HepG2 (cell line): Measurements from ENCODE around the gene POLN. TPM values are rescaled to one million over a fixed set of nuclear protein-coding genes. Genes with fewer than 3 reads are reported as not detected.

Experiments used
- ARHGAP35 ChIP-seq: sonication (generic); formaldehyde crosslinking; IDR thresholded peaks from 2 replicates; pipeline ENCODE4 v1.9.0; 2022; ENCODE audit warnings: mild to moderate bottlenecking, inconsistent platforms, moderate library complexity, missing genetic modification reagents, borderline replicate concordance
- ARNT2 ChIP-seq: sonication (generic); formaldehyde crosslinking; IDR thresholded peaks from 2 replicates; pipeline ENCODE4 v1.8.0; 2022; ENCODE audit warnings: mild to moderate bottlenecking, low read depth, missing genetic modification reagents, moderate library complexity
- BCL3 ChIP-seq: sonication (generic); formaldehyde crosslinking; IDR thresholded peaks from 2 replicates; pipeline ENCODE4 v1.5.1; 2020; ENCODE audit warnings: mild to moderate bottlenecking, missing genetic modification reagents, moderate library complexity
- CEBPG ChIP-seq: IDR thresholded peaks from 2 replicates; pipeline ENCODE4 v1.6.1; 2016
- CERS6 ChIP-seq: sonication (generic); formaldehyde crosslinking; IDR thresholded peaks from 2 replicates; pipeline ENCODE4 v1.5.0; 2020; ENCODE audit warnings: missing genetic modification reagents
- DMAP1 ChIP-seq: IDR thresholded peaks from 2 replicates; pipeline ENCODE4 v1.6.1; 2016
- HIVEP1 ChIP-seq: sonication (generic); formaldehyde crosslinking; IDR thresholded peaks from 2 replicates; pipeline ENCODE4 v1.4.0; 2020; ENCODE audit warnings: mild to moderate bottlenecking, missing genetic modification reagents
- MLLT10 ChIP-seq: sonication (generic); formaldehyde crosslinking; IDR thresholded peaks from 2 replicates; pipeline ENCODE4 v1.4.0; 2020; ENCODE audit warnings: missing genetic modification reagents
- NFYC ChIP-seq: IDR thresholded peaks from 2 replicates; pipeline ENCODE4 v1.6.1; 2016; ENCODE audit warnings: missing genetic modification reagents, missing compliant biosample characterization
- REPIN1 ChIP-seq: sonication (generic); formaldehyde crosslinking; IDR thresholded peaks from 2 replicates; pipeline ENCODE4 v1.8.0; 2022; ENCODE audit warnings: missing genetic modification reagents, low read depth, mild to moderate bottlenecking, borderline replicate concordance
- SRSF4 ChIP-seq: fragments of 200-400 bp; formaldehyde crosslinking; IDR thresholded peaks from one replicate; pipeline ENCODE4 v1.6.1; 2018; ENCODE audit warnings: mild to moderate bottlenecking, low read depth, low read length, moderate library complexity; ENCODE audit not compliant: poor library complexity, severe bottlenecking
- TRIM24 ChIP-seq: sonication (generic); formaldehyde crosslinking; IDR thresholded peaks from 2 replicates; pipeline ENCODE4 v1.8.0; 2022; ENCODE audit warnings: mild to moderate bottlenecking, missing genetic modification reagents
- YEATS2 ChIP-seq: sonication (generic); formaldehyde crosslinking; IDR thresholded peaks from 2 replicates; pipeline ENCODE4 v1.4.0; 2020; ENCODE audit warnings: missing genetic modification reagents, borderline replicate concordance
- ZBTB2 ChIP-seq: sonication (generic); formaldehyde crosslinking; IDR thresholded peaks from 2 replicates; pipeline ENCODE4 v1.8.0; 2022; ENCODE audit warnings: low read depth, missing genetic modification reagents
- ZFP36L2 ChIP-seq: sonication (generic); formaldehyde crosslinking; IDR thresholded peaks from 2 replicates; pipeline ENCODE4 v1.4.0; 2020; ENCODE audit warnings: missing genetic modification reagents
- ZNF251 ChIP-seq: sonication (generic); formaldehyde crosslinking; IDR thresholded peaks from 2 replicates; pipeline ENCODE4 v1.9.0; 2021; ENCODE audit warnings: mild to moderate bottlenecking, missing genetic modification reagents
- ZNF280B ChIP-seq: sonication (generic); formaldehyde crosslinking; IDR thresholded peaks from 2 replicates; pipeline ENCODE4 v1.5.0; 2020; ENCODE audit warnings: missing genetic modification reagents, mild to moderate bottlenecking, borderline replicate concordance
- ZNF33B ChIP-seq: sonication (generic); formaldehyde crosslinking; IDR thresholded peaks from 2 replicates; pipeline ENCODE4 v1.5.1; 2020; ENCODE audit warnings: mild to moderate bottlenecking, missing genetic modification reagents
- ZNF569 ChIP-seq: sonication (generic); formaldehyde crosslinking; IDR thresholded peaks from 2 replicates; pipeline ENCODE4 v1.5.0; 2020; ENCODE audit warnings: mild to moderate bottlenecking, missing genetic modification reagents, moderate library complexity, borderline replicate concordance
- ZNF577 ChIP-seq: sonication (generic); formaldehyde crosslinking; IDR thresholded peaks from 2 replicates; pipeline ENCODE4 v1.4.0; 2020; ENCODE audit warnings: mild to moderate bottlenecking, low read depth, missing genetic modification reagents, borderline replicate concordance
- ZNF598 ChIP-seq: sonication (generic); formaldehyde crosslinking; IDR thresholded peaks from 2 replicates; pipeline ENCODE4 v1.5.1; 2020; ENCODE audit warnings: mild to moderate bottlenecking, missing genetic modification reagents, borderline replicate concordance
- ZNF674 ChIP-seq: sonication (generic); formaldehyde crosslinking; IDR thresholded peaks from 2 replicates; pipeline ENCODE4 v1.5.0; 2020; ENCODE audit warnings: low read depth, mild to moderate bottlenecking, missing genetic modification reagents
- ZNF747 ChIP-seq: sonication (generic); formaldehyde crosslinking; IDR thresholded peaks from 2 replicates; pipeline ENCODE4 v1.8.1; 2023; ENCODE audit warnings: missing genetic modification reagents, mild to moderate bottlenecking, borderline replicate concordance
- ZNF777 ChIP-seq: sonication (generic); formaldehyde crosslinking; IDR thresholded peaks from 2 replicates; pipeline ENCODE4 v1.4.0; 2020; ENCODE audit warnings: missing genetic modification reagents
- ZNF782 ChIP-seq: sonication (generic); formaldehyde crosslinking; IDR thresholded peaks from 2 replicates; pipeline ENCODE4 v1.4.0; 2020; ENCODE audit warnings: missing genetic modification reagents, mild to moderate bottlenecking, borderline replicate concordance
- ZNF839 ChIP-seq: sonication (generic); formaldehyde crosslinking; IDR thresholded peaks from 2 replicates; pipeline ENCODE4 v1.4.0; 2020; ENCODE audit warnings: missing genetic modification reagents, mild to moderate bottlenecking, borderline replicate concordance
- polyA plus RNA-seq, 8 experiments: library from polyadenylated mRNA; depleted of rRNA in 3 of 8; stranded (reverse) in 7 of 8; unstranded in 1 of 8; fragments of >200 nt; fragmentation: Illumina TruSeq in 4 of 8; extraction: Trizol in 4 of 8; gene quantifications; 2 replicates each; pipeline versions ENCODE4 v1.2.1 to v1.2.3, GENCODE V29; 2011 to 2016; ENCODE audit warnings: low read depth in 4 of 8, missing spikeins in 1 of 8, mixed read lengths in 1 of 8; ENCODE audit not compliant: insufficient read depth in 1 of 8
- total RNA-seq, 5 experiments: library from RNA; depleted of rRNA; stranded (reverse); fragments of >200 nt; fragmentation: Illumina TruSeq; extraction: Trizol; gene quantifications; 2 replicates each; pipeline ENCODE4 v1.2.3, GENCODE V29; 2016; ENCODE audit warnings: low read depth in 1 of 5

The POLN gene
- total and polyA plus RNA-seq, 2 of the 13 experiments (the other 11 are each of a cell fraction or from before 2014, with no cell fraction given): 0.93 to 1.5 TPM

GRCh38 chr4:2172627-2173231 is 69.2 kb downstream of the POLN start (continued):
- no peak for TF ChIP-seq ZNF747 (CRISPR knock-in tag)
- TF ChIP-seq CERS6 (CRISPR knock-in tag): no peak
- no peak for TF ChIP-seq BCL3 (CRISPR knock-in tag)
- no peak for TF ChIP-seq ZNF839 (CRISPR knock-in tag)
- TF ChIP-seq TRIM24: no peak
- no peak for TF ChIP-seq ZFP36L2 (CRISPR knock-in tag)
- TF ChIP-seq ARNT2: no peak
- TF ChIP-seq ZNF674 (CRISPR knock-in tag): no peak
- TF ChIP-seq ZNF577 (CRISPR knock-in tag): no peak
- no peak for TF ChIP-seq CEBPG (CRISPR knock-in tag)
- TF ChIP-seq ZNF33B (CRISPR knock-in tag): no peak
- TF ChIP-seq MLLT10 (CRISPR knock-in tag): no peak
- TF ChIP-seq NFYC (CRISPR knock-in tag): no peak
- TF ChIP-seq ZNF251 (CRISPR knock-in tag): no peak
- no peak for TF ChIP-seq ARHGAP35 (CRISPR knock-in tag)
- no peak for TF ChIP-seq ZNF569
- TF ChIP-seq ZNF280B (CRISPR knock-in tag): no peak
- no peak for TF ChIP-seq REPIN1 (CRISPR knock-in tag)
- TF ChIP-seq HIVEP1 (CRISPR knock-in tag): no peak
- TF ChIP-seq ZNF777 (CRISPR knock-in tag): no peak
- TF ChIP-seq DMAP1 (CRISPR knock-in tag): no peak
- TF ChIP-seq YEATS2: no peak
- TF ChIP-seq ZNF782 (CRISPR knock-in tag): no peak
- no peak for TF ChIP-seq SRSF4
- TF ChIP-seq ZNF598: no peak
- no peak for TF ChIP-seq ZBTB2 (CRISPR knock-in tag)
